ENCODE results near the gene DAAM2.

- TF ChIP-seq POLR2A (IDR thresholded peaks at IDR 0.05; ENCODE audit: low read depth, low read length) (no peak), TAF1 (IDR thresholded peaks at IDR 0.05; ENCODE audit: borderline replicate concordance, low read depth, low read length) (no peak), POLR2AphosphoS5 (IDR thresholded peaks at IDR 0.05; ENCODE audit: low read depth, low read length) (no peak)
Measured at GRCh38 chr6:39848171-39848570, 56.0 kb downstream of the DAAM2 start.
